GM23338 (cell line): ENCODE measurements around the gene ACTR10. TPM values are rescaled to one million over a fixed set of nuclear protein-coding genes. Genes with fewer than 3 reads are reported as not detected.

Experiments used
- ATAC-seq: fragments of 200-7000 bp; cut with Tn5 transposase; 3 replicates; pipeline ENCODE4 v1.9.1; 2020
- DNase-seq: peaks from one replicate; pipeline ENCODE4 v3.0.0-alpha.2; 2015; ENCODE audit warnings: low spot score
- H2AFZ ChIP-seq: fragments of 200-600 bp; sonication (generic); 2 replicates; pipeline ENCODE4 v1.8.0; 2016; ENCODE audit warnings: antibody characterized with exemption, mild to moderate bottlenecking, moderate library complexity
- H3F3A ChIP-seq: fragments of 200-600 bp; sonication (generic); replicated peaks from 2 replicates; pipeline ENCODE4 v1.8.0; 2017; ENCODE audit warnings: antibody characterized with exemption, mixed run types, low read depth
- H3K27ac ChIP-seq: fragments of 200-600 bp; sonication (generic); 2 replicates; pipeline ENCODE4 v1.6.1; 2016; ENCODE audit warnings: low read depth
- H3K27me3 ChIP-seq: fragments of 200-600 bp; sonication (generic); 2 replicates; pipeline ENCODE4 v1.8.0; 2016; ENCODE audit warnings: mild to moderate bottlenecking, mixed run types, moderate library complexity; ENCODE audit not compliant: insufficient read depth
- H3K36me3 ChIP-seq: fragments of 200-600 bp; sonication (generic); 2 replicates; pipeline ENCODE4 v1.8.0; 2016; ENCODE audit warnings: mild to moderate bottlenecking; ENCODE audit not compliant: insufficient read depth
- H3K4me1 ChIP-seq: fragments of 200-600 bp; sonication (generic); 2 replicates; pipeline ENCODE4 v1.8.0; 2016; ENCODE audit warnings: mild to moderate bottlenecking, moderate library complexity; ENCODE audit not compliant: insufficient read depth
- H3K4me2 ChIP-seq: fragments of 200-600 bp; sonication (generic); 2 replicates; pipeline ENCODE4 v1.7.1; 2017; ENCODE audit warnings: mixed run types
- H3K4me3 ChIP-seq: fragments of 200-600 bp; sonication (generic); 2 replicates; pipeline ENCODE4 v1.6.1; 2016; ENCODE audit warnings: mixed run types
- H3K79me2 ChIP-seq: fragments of 200-600 bp; sonication (generic); replicated peaks from 2 replicates; pipeline ENCODE4 v1.8.0; 2017; ENCODE audit warnings: mild to moderate bottlenecking; ENCODE audit not compliant: insufficient read depth
- H3K9me2 ChIP-seq: fragments of 200-600 bp; sonication (generic); 2 replicates; pipeline ENCODE4 v1.8.0; 2017; ENCODE audit not compliant: insufficient read depth
- H4K20me1 ChIP-seq: fragments of 200-600 bp; sonication (generic); replicated peaks from 2 replicates; pipeline ENCODE4 v1.8.0; 2017; ENCODE audit warnings: mild to moderate bottlenecking; ENCODE audit not compliant: insufficient read depth
- H3K27ac Mint-ChIP-seq: 2 replicates; pipeline ENCODE4 v1.8.0; 2020; ENCODE audit warnings: inconsistent platforms, mild to moderate bottlenecking, moderate library complexity, mixed read lengths
- H3K27me3 Mint-ChIP-seq: 3 replicates; pipeline ENCODE4 v1.8.0; 2022; ENCODE audit warnings: low read depth, mild to moderate bottlenecking, moderate library complexity, mixed read lengths, inconsistent platforms; ENCODE audit not compliant: insufficient read depth, poor library complexity
- H3K36me3 Mint-ChIP-seq: 3 replicates; pipeline ENCODE4 v1.8.0; 2021; ENCODE audit warnings: low read depth, mild to moderate bottlenecking, inconsistent platforms, moderate library complexity, mixed read lengths
- H3K4me1 Mint-ChIP-seq: 3 replicates; pipeline ENCODE4 v1.8.0; 2020; ENCODE audit warnings: mild to moderate bottlenecking, inconsistent platforms, mixed read lengths
- H3K4me3 Mint-ChIP-seq: 3 replicates; pipeline ENCODE4 v1.8.0; 2021; ENCODE audit warnings: moderate library complexity, mild to moderate bottlenecking, inconsistent platforms, mixed read lengths
- H3K9me3 Mint-ChIP-seq: 3 replicates; pipeline ENCODE4 v1.8.0; 2020; ENCODE audit warnings: moderate library complexity, mild to moderate bottlenecking, inconsistent platforms, mixed read lengths
- CREB1 ChIP-seq: fragments of 250-450 bp; sonication (Bioruptor Pico); IDR thresholded peaks from 2 replicates; pipeline ENCODE4 v1.5.0; 2020; ENCODE audit warnings: low read depth, mild to moderate bottlenecking, moderate library complexity
- ETS1 ChIP-seq: IDR thresholded peaks from 2 replicates; pipeline ENCODE4 v1.6.1; 2016; ENCODE audit warnings: antibody characterized with exemption
- JUNB ChIP-seq: IDR thresholded peaks from one replicate; pipeline ENCODE4 v1.6.1; 2016; ENCODE audit warnings: antibody characterized with exemption; ENCODE audit not compliant: unreplicated experiment
- NANOG ChIP-seq: IDR thresholded peaks from 2 replicates; pipeline ENCODE4 v1.6.1; 2016; ENCODE audit warnings: antibody characterized with exemption, borderline replicate concordance
- POLR2AphosphoS5 ChIP-seq: IDR thresholded peaks from 2 replicates; pipeline ENCODE4 v1.6.1; 2016; ENCODE audit warnings: antibody characterized with exemption, low read depth
- REST ChIP-seq: IDR thresholded peaks from one replicate; pipeline ENCODE4 v1.6.1; 2018; ENCODE audit warnings: antibody characterized with exemption; ENCODE audit not compliant: unreplicated experiment
- STAT1 ChIP-seq: IDR thresholded peaks from one replicate; pipeline ENCODE4 v1.6.1; 2016; ENCODE audit warnings: antibody characterized with exemption; ENCODE audit not compliant: unreplicated experiment
- ZNF114 ChIP-seq: fragments of 250-450 bp; sonication (Bioruptor Pico); IDR thresholded peaks from 2 replicates; pipeline ENCODE4 v1.5.0; 2020; ENCODE audit warnings: mild to moderate bottlenecking, moderate library complexity
- ZNF331 ChIP-seq: fragments of 250-450 bp; sonication (Bioruptor Pico); IDR thresholded peaks from 2 replicates; pipeline ENCODE4 v1.5.0; 2020; ENCODE audit warnings: low read depth, mild to moderate bottlenecking, moderate library complexity
- polyA plus RNA-seq: library from polyadenylated mRNA; unstranded; fragments of >200 nt; fragmentation: Nextera tagmentation; extraction: Ambion mirVana; gene quantifications from 2 replicates; pipeline ENCODE4 v1.2.1, GENCODE V29; 2016
- total RNA-seq: library from RNA; depleted of rRNA; stranded (reverse); fragments of >200 nt; shearing (Covaris generic); gene quantifications from 2 replicates; pipeline ENCODE4 v1.2.3, GENCODE V29; 2014
- TF ChIP-seq, protein P1 (sequence below), 2 experiments: fragments of 200-600 bp in 1 of 2; sonication (generic) in 1 of 2; conservative IDR thresholded peaks; 2 replicates each; pipeline versions ENCODE4 v1.5.1 to v1.6.1; 2016 to 2017; ENCODE audit warnings: antibody characterized with exemption in 2 of 2, low read depth in 2 of 2, mild to moderate bottlenecking in 2 of 2, moderate library complexity in 1 of 2

ACTR10 gene
- total and polyA plus RNA-seq, 2 experiments from 2014 or later, result 30.8 to 50.2 TPM

- H3K4me3 ChIP-seq, result no peak overlapping the region
- peak overlapping the region; percentile 73 for H2AFZ ChIP-seq
- no peak overlapping the region; the same call in 1 of the 2 replicates for H3K27ac Mint-ChIP-seq
- no peaks in the 10 kb centered on the region for H3K27me3 ChIP-seq
- H3K27ac ChIP-seq, result no peak overlapping the region
- peaks cover 4% of the 10 kb centered on the region for H3K27me3 Mint-ChIP-seq
- peak; percentile 86 for ATAC-seq
- no peaks in the 10 kb centered on the region for H3K36me3 ChIP-seq
- H3K4me2 ChIP-seq, result no peak overlapping the region
- H3K4me1 Mint-ChIP-seq, result peaks cover 18% of the 10 kb centered on the region
- no peaks in the 10 kb centered on the region for H3K9me2 ChIP-seq
- no peaks in the 10 kb centered on the region for H4K20me1 ChIP-seq
- TF ChIP-seq, protein P1, sequence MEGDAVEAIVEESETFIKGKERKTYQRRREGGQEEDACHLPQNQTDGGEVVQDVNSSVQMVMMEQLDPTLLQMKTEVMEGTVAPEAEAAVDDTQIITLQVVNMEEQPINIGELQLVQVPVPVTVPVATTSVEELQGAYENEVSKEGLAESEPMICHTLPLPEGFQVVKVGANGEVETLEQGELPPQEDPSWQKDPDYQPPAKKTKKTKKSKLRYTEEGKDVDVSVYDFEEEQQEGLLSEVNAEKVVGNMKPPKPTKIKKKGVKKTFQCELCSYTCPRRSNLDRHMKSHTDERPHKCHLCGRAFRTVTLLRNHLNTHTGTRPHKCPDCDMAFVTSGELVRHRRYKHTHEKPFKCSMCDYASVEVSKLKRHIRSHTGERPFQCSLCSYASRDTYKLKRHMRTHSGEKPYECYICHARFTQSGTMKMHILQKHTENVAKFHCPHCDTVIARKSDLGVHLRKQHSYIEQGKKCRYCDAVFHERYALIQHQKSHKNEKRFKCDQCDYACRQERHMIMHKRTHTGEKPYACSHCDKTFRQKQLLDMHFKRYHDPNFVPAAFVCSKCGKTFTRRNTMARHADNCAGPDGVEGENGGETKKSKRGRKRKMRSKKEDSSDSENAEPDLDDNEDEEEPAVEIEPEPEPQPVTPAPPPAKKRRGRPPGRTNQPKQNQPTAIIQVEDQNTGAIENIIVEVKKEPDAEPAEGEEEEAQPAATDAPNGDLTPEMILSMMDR (conservative IDR thresholded peaks at IDR 0.05; ENCODE audit: low read depth in 2 of 2), result peak; percentile 93 to 95
- TF ChIP-seq NANOG, result no peak
- H3F3A ChIP-seq, result no peaks in the 10 kb centered on the region
- no peaks in the 10 kb centered on the region for H3K36me3 Mint-ChIP-seq
- no peaks in the 10 kb centered on the region for H3K9me3 Mint-ChIP-seq
- H3K4me3 Mint-ChIP-seq, result no peak overlapping the region
- no peaks in the 10 kb centered on the region for H3K79me2 ChIP-seq
- peaks cover 4% of the 10 kb centered on the region; the same call in 1 of the 2 replicates for H3K4me1 ChIP-seq
- peak; percentile 96 for DNase-seq
Observed at GRCh38 chr14:58166005-58166983, 33.7 kb upstream of the ACTR10 start.

DNA sequence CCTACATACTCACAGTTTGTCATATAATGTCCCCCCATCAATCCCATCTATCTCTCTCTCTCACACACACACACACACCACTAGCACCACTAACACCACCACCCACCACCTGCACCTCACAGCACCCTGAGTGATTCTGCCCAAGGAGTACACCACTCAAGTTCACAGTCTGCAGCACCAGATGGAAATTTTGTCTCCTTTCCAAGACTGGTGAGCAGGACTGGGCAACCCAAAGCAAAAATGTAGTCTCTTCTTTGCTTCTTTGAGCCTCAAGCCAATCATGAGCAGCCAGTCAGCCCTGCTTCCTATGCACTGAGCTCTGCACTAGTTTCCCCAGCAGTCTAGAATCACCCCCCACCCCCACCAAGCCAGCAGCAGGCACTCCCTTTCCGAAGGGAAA is 32.9 kb upstream of the ACTR10 start:
- Histone ChIP-seq H3K4me3 (no peak overlapping the region), H2AFZ (peak overlapping the region; percentile 50; the same call in 1 of the 2 replicates), H3K4me1 (peaks cover 4% of the 10 kb centered on the region; the same call in 1 of the 2 replicates), H4K20me1 (no peaks in the 10 kb centered on the region), H3K36me3 (no peaks in the 10 kb centered on the region), H3K27ac (no peak overlapping the region), H3K79me2 (no peaks in the 10 kb centered on the region), H3K27me3 (no peaks in the 10 kb centered on the region), H3K4me2 (no peak overlapping the region), H3K9me2 (no peaks in the 10 kb centered on the region), H3F3A (no peaks in the 10 kb centered on the region)
- Mint-ChIP-seq H3K4me1 (peaks cover 21% of the 10 kb centered on the region), H3K9me3 (no peaks in the 10 kb centered on the region; the same call in 2 of the 3 replicates), H3K4me3 (no peak overlapping the region), H3K27me3 (peaks cover 4% of the 10 kb centered on the region), H3K27ac (peak overlapping the region; percentile 46; the same call in 1 of the 2 replicates), H3K36me3 (no peaks in the 10 kb centered on the region)
- ATAC-seq (no peak), DNase-seq (no peak)
- TF ChIP-seq NANOG (no peak), REST (no peak), STAT1 (no peak), ZNF331 (CRISPR knock-in tag) (no peak), CREB1 (CRISPR knock-in tag) (no peak), ETS1 (no peak), ZNF114 (CRISPR knock-in tag) (no peak), POLR2AphosphoS5 (no peak), JUNB (no peak)
- TF ChIP-seq, protein P1 (conservative IDR thresholded peaks at IDR 0.05; ENCODE audit: low read depth in 2 of 2), result no peak
